ENCODE results near the gene GGCX. TPM values are rescaled to one million over a fixed set of nuclear protein-coding genes. Genes with fewer than 3 reads are reported as not detected.
A peak's percentile ranks its signal among the peaks of the same experiment; 100 is the strongest.

The GGCX gene
- total and polyA plus RNA-seq, 8 donors, result 15.7 to 43.4 (median 27.1) TPM

- H3K4me1 ChIP-seq, result peaks cover 14 to 41% (median 40%) of the 10 kb centered on the region in 3 donors
- DNase-seq, result no peak
- 55 to 79% methylated on average over 6 of the region's 6 CpGs for WGBS, 2 donors
- H3K27ac ChIP-seq, result peak overlapping the region in 2 of 4 donors; percentile 80 to 81
- TF ChIP-seq CTCF (IDR thresholded peaks at IDR 0.05), result no peak
- H3K9me3 ChIP-seq, result no peaks in the 10 kb centered on the region
- no peak for ATAC-seq
- H3K36me3 ChIP-seq, result peaks cover 0 to 10% (median 9%) of the 10 kb centered on the region in 3 donors
- H3K4me3 ChIP-seq, result peak overlapping the region; percentile 77 to 95 (median 84)
- H3K27me3 ChIP-seq, result no peaks in the 10 kb centered on the region
- FAIRE-seq, result no peak
- intact Hi-C loops (cut with DNase I), result no loop called here
These were observed 39.9 kb upstream of the GGCX start for GRCh38 chr2:85600951-85601770.

- H3K27ac ChIP-seq, result no peak overlapping the region
- TF ChIP-seq CTCF (IDR thresholded peaks at IDR 0.05), result no peak
- no peak overlapping the region for H3K4me3 ChIP-seq
- ATAC-seq (no peak), FAIRE-seq (no peak), DNase-seq (no peak)
- H3K9me3 ChIP-seq, result no peaks in the 10 kb centered on the region
- intact Hi-C loops (cut with DNase I), result no loop called here
- H3K27me3 ChIP-seq, result no peaks in the 10 kb centered on the region
- WGBS, 2 donors, result 73 to 77% methylated on average over 3 of the region's 3 CpGs
- peaks cover 0 to 10% (median 9%) of the 10 kb centered on the region in 3 donors for H3K36me3 ChIP-seq
- peaks cover 14 to 37% (median 34%) of the 10 kb centered on the region in 3 donors for H3K4me1 ChIP-seq
These were observed 38.9 kb upstream of the GGCX start for GRCh38 chr2:85600235-85600575.

DNA sequence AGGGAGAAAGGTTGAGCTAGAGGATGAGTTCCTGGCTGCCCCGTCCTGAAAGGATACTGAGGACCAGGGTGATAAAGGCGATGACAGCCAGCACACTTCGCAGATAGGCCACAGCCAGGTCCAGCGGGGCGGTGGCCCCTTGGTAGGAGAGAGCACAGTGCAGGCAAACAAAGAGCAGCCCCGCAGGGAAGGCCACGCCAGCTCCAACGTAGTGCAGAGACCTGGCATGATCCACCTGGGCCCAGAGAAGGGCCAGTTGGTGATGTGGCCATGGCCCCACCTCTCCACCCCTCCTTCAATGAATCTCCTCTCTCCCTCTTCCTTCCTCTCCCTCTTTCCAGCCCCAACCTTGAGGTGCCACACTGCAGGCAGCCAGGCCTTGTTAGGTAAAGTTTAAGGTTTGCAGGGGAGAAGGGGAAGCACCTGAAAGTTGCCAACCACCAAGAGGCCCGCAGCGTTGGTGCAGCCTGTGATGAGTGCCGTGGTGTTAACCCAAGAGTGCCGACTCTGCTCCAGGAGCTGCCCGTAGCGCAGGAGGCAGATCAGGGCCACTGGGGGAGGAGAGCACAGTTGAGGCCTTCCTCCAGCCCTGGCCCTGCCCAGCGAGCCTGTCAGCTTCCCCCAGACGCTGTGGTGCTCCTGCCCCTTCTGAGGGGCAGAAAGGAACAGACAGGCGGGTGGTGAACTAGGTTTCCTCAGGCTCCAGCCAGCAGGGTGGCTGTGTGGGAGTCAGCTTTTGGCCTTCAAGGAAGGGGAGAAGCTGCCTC, 38.4 kb upstream of the GGCX start:
- Histone ChIP-seq H3K36me3 (peaks cover 0 to 10% (median 9%) of the 10 kb centered on the region in 3 donors), H3K27me3 (no peaks in the 10 kb centered on the region), H3K4me3 (no peak overlapping the region), H3K4me1 (peaks cover 17 to 32% (median 28%) of the 10 kb centered on the region in 3 donors), H3K27ac (no peak overlapping the region), H3K9me3 (no peaks in the 10 kb centered on the region)
- no peak for FAIRE-seq
- DNase-seq, result peak in 1 of 6 donors; percentile 68
- ATAC-seq, result no peak
- no peak for TF ChIP-seq CTCF (IDR thresholded peaks at IDR 0.05)
- intact Hi-C loops (cut with DNase I), result no loop called here
- WGBS, 2 donors, result 51 to 64% methylated on average over 17 of the region's 17 CpGs

DNA sequence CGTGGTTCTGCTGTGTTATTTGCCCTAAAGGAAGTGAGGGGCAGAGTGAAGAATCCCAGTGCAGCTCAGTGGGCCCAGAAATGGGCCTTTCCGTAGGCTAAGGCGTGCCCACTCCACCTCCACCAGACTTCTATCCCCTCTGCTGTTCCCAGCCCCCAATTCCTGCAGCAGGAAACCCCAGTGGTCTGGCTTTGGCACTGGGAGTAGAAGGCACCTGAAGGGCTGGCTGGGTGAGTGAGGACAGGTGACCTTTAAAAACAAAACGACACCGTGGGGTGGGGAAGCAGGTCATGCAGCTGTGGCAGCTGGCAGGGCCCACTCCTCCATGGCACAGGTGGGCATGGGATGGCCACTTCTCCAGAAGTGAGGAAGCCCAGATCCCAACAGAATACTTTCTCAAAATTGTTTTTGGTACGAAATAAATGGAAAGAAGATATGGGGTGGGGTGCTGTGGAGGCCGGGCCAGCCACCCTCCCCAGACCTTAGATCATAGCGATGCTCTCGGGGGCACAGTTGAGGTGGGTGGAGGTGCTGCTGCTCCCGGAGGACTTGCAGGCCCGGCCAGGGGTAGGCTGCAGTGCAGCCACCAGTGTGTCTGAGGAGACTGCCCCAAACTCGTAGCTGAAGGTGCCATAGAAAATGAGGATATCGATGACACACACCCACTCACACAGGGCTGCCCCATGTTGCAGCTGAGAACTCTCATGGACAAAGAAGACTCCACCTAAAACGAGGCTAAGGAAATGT, 37.5 kb upstream of the GGCX start:
- WGBS, 2 donors, result 62 to 70% methylated on average over 14 of the region's 14 CpGs
- ATAC-seq (no peak), DNase-seq (peak in 1 of 6 donors; percentile 42), FAIRE-seq (no peak)
- Histone ChIP-seq H3K9me3 (no peaks in the 10 kb centered on the region), H3K27me3 (no peaks in the 10 kb centered on the region), H3K4me3 (no peak overlapping the region), H3K36me3 (peaks cover 0 to 10% (median 9%) of the 10 kb centered on the region in 3 donors), H3K27ac (no peak overlapping the region), H3K4me1 (peaks cover 12 to 23% (median 23%) of the 10 kb centered on the region in 3 donors)
- intact Hi-C loops (cut with DNase I), result no loop called here
- no peak for TF ChIP-seq CTCF (IDR thresholded peaks at IDR 0.05)

Measured in pancreas (tissue), 10 donors.